Stimulated activated naive CD8-positive, alpha-beta T cell treated with anti-CD3 and anti-CD28 coated beads, Interleukin-15, Interleukin-2, amounts not matched to agents 100 U/mL and 50 U/mL, for 24 hours (primary cell): Measurements from ENCODE around the gene CCSER1.
"Not testable (repeated sequence)": the region's sequence is repeated elsewhere in the genome, so short reads cannot be mapped to it uniquely, and the experiment has no call there.

ENCODE experiments used
- ATAC-seq: fragments of 150-1000 bp; cut with Tn5 transposase; one replicate; pipeline ENCODE4 v1.10.0; 2021
- DNase-seq: peaks from one replicate; pipeline ENCODE4 v3.0.0; 2021

The CCSER1 gene

GRCh38 chr4:90840828-90841227, 713.6 kb downstream of the CCSER1 start:
- DNase-seq = no peak
- no peak for ATAC-seq

DNA sequence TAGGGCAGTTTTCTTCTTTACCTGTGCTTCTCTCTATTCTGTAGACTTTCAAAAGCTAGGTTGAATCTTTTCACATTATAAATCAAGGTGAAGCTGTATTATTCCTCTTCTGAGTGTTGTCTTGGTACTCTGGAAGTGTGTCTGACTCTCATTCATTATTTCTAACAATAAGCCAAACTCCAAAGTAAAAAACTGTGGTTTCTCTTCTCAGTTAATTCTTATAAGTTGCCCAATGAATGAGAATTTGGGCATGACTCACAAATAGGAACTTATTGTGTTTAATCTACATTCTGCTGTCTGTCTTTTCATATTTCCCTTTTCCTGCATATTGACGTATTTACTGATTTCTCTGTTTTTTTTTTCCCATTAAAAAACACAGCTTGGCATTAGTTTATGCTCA, 714.5 kb downstream of the CCSER1 start:
- DNase-seq (no peak), ATAC-seq (no peak)

DNA sequence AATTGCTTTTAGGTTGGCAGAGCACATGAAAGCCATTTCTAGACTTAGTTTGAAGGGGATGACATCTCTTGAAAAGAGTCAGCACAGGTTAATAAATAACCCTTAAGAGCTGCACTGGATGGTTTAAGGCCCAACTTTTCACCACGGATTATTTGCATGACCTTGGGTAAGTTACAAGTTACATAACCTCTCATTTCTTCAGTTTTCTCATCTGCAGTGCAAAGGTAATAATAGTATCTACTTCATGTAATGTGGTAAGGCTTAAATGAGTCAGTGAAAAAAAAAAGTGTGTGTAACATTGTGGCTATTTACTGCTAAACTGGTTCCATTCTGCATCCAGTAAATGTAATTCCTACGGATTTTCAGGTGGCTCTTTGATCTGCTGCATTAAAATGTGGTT, 715.8 kb downstream of the CCSER1 start:
- DNase-seq = no peak

GRCh38 chr4:90844241-90844640, 717.0 kb downstream of the CCSER1 start:
- DNase-seq = no peak
- ATAC-seq = no peak

More for the DNA sequence above, 715.8 kb downstream of the CCSER1 start:
- no peak for ATAC-seq

GRCh38 chr4:90845777-90846176, 718.6 kb downstream of the CCSER1 start:
- no peak for ATAC-seq
- no peak for DNase-seq

DNA sequence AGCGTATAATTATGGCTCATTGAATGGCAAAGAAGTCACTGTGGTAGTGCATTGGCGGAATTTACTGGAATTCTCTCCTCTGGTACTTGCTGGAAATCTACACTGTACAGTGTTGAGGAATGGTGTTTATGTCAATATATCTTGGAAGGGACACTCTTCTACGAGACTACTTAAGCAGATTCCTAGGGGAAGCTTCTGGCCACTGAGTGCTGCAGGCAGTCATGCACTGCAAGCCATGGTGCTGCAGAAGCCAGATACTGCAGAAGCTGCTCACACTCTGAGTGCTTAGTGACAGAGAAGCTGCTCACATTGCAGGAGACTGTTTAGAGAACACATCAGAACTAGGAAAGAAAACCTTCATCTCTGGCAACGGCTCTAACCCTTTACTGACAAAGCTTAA, 725.0 kb downstream of the CCSER1 start:
- DNase-seq (no peak), ATAC-seq (no peak)

GRCh38 chr4:90855111-90855510, 727.9 kb downstream of the CCSER1 start:
- DNase-seq (no peak), ATAC-seq (no peak)

DNA sequence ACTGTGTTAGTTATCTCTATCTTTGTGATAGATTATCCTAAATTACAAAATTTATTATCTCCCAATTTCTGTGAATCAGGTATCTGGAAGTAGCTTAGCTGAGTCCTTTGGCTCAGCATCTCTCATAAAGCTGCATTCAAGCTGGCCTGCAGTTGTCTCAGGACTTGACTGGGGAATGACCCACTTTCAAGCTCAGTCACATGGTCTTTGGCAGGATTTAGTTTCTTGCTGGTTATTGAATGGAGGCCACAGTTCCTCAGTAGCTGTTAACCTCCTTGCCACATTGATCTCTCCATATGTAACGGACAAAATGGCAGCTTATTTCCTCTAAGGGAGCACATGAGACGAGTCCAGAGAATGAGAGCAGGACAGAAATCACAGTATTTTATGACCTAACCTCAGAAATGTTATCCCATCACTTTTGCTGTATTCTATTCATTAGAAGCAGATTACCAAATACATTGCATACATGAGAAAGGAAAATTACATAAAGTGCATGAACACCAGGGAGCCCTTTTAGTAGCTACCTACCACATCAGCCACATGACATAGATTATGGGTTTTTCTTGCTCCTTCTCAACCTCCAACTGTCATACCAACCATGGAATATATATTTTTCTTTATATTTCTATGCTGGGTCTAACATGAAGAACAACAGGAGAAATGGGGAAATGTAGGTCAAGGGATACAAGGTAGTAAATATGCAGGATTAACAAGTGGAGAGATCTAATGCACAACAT, 730.1 kb downstream of the CCSER1 start:
- DNase-seq (no peak), ATAC-seq (no peak)

DNA sequence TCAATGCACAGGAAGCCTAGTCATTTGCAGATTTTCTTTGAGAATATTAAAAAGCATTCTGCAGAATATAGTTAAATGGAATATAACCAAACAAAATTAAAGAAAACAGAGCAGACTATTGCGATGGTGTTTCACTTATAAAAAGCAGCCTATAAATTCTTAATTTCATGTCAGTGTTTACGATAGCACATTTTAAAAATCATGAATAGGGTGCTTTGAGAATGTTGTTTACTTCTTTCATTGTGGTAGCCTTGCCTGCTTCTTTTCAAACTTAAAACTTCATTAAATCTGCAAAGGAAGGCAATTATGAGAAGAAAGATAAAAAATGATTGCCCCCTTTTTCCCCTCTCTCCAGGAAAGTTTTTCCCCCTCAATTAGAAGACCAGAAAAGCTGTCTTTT, 748.6 kb downstream of the CCSER1 start:
- ATAC-seq = no peak

GRCh38 chr4:90876296-90876695, 749.1 kb downstream of the CCSER1 start:
- no peak for ATAC-seq
- no peak for DNase-seq

More for the DNA sequence above, 748.6 kb downstream of the CCSER1 start:
- DNase-seq = no peak

- no peak for ATAC-seq
Observed at GRCh38 chr4:90883519-90883918, 756.3 kb downstream of the CCSER1 start.

DNA sequence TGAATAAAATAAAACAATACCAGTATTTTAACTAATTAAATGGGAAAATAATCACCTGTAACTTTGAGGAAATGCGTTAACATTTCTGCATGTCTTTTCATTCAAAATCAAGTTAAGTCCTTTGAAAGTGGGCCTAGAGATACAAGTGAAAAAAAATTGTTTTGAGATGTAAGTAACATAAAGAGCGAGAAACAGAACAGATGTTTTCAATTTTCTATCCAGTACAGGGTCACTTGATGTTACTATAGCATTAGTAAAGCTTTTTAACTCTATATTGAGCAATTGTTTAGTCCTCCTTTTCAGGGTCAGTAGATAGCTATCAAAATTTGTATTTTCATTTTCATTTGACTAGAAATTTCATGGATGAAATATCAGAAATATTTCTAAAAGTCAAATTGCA, 761.4 kb downstream of the CCSER1 start:
- ATAC-seq (no peak), DNase-seq (no peak)

More at GRCh38 chr4:90883519-90883918, 756.3 kb downstream of the CCSER1 start:
- DNase-seq = no peak

DNA sequence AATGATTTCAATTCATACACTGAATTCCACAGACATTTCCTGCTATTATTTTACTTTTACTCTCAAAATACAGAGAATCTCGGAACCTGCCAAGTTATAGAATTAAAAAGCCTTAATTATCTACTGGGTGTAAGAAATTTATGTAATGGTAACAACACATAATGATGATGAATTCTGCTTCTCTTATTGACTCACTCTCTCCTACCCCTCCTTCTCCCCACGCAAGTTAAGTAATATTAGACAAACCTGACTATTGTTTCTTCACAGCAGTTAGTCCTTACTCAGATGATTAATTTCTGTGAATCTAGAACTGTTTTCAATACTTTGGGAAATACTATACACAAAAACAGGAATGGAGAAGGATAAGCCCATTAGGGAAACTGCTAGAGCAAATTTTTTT, 762.0 kb downstream of the CCSER1 start:
- no peak for ATAC-seq
- no peak for DNase-seq

- ATAC-seq, DNase-seq: not testable (repeated sequence)
Observed at GRCh38 chr4:90903413-90903812, 776.2 kb downstream of the CCSER1 start.

GRCh38 chr4:90904021-90904420, 776.8 kb downstream of the CCSER1 start:
- ATAC-seq = no peak
- DNase-seq = no peak

DNA sequence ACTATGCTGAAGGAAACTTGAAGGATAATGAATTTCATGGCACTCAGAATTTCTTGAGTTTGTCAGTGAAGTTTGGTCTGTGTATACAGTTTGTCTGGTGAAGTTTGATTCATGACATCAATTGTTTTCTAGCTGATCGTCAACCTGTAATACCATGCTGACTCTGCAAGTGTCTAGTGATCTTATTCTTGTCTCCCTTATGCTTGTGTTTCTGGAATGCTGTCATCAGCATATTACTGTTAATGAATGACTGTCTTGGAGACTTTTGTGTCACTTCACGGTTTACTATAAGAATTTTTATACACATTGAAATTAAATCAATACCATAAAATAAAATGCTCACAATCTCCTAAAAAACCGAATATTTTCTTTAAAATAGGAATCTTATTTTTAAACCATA, 779.0 kb downstream of the CCSER1 start:
- ATAC-seq = no peak

GRCh38 chr4:90911724-90912434, 784.7 kb downstream of the CCSER1 start:
- ATAC-seq, DNase-seq: not testable (repeated sequence)

More for the DNA sequence above, 779.0 kb downstream of the CCSER1 start:
- DNase-seq = no peak

- no peak for ATAC-seq
- no peak for DNase-seq
Observed at GRCh38 chr4:90922174-90922573, 795.0 kb downstream of the CCSER1 start.

- no peak for ATAC-seq
Observed at GRCh38 chr4:90926957-90927356, 799.8 kb downstream of the CCSER1 start.

GRCh38 chr4:90943311-90943710, 816.1 kb downstream of the CCSER1 start:
- ATAC-seq (no peak), DNase-seq (no peak)

More at GRCh38 chr4:90926957-90927356, 799.8 kb downstream of the CCSER1 start:
- DNase-seq = no peak

DNA sequence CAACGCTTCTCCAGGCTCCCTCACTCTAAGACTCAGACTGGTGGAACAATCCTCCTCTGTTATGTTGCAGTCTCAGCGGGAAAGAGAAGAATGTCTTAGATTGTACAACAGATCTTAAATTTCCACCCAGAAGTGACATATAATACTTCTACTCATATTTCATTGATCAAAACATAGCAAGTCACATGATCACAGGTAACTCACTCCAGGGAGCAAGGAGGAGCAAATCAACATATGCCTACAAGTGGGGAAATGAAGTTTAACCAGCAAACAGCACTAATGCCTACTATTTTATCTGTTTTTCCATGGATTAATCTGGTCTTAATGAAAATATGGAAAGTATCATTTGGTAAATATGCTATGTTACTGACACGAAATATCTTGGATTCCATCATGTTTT, 819.8 kb downstream of the CCSER1 start:
- DNase-seq = no peak
- ATAC-seq = no peak

- ATAC-seq = no peak
Observed at GRCh38 chr4:90950385-90950841, 823.2 kb downstream of the CCSER1 start.

GRCh38 chr4:90951037-90951436, 823.8 kb downstream of the CCSER1 start:
- ATAC-seq (no peak), DNase-seq (no peak)

More at GRCh38 chr4:90950385-90950841, 823.2 kb downstream of the CCSER1 start:
- no peak for DNase-seq
